ENCODE measurements around the gene TUBD1.
"Not testable (repeated sequence)": the region's sequence is repeated elsewhere in the genome, so short reads cannot be mapped to it uniquely, and the experiment has no call there.

The TUBD1 gene, protein sequence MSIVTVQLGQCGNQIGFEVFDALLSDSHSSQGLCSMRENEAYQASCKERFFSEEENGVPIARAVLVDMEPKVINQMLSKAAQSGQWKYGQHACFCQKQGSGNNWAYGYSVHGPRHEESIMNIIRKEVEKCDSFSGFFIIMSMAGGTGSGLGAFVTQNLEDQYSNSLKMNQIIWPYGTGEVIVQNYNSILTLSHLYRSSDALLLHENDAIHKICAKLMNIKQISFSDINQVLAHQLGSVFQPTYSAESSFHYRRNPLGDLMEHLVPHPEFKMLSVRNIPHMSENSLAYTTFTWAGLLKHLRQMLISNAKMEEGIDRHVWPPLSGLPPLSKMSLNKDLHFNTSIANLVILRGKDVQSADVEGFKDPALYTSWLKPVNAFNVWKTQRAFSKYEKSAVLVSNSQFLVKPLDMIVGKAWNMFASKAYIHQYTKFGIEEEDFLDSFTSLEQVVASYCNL

DNA sequence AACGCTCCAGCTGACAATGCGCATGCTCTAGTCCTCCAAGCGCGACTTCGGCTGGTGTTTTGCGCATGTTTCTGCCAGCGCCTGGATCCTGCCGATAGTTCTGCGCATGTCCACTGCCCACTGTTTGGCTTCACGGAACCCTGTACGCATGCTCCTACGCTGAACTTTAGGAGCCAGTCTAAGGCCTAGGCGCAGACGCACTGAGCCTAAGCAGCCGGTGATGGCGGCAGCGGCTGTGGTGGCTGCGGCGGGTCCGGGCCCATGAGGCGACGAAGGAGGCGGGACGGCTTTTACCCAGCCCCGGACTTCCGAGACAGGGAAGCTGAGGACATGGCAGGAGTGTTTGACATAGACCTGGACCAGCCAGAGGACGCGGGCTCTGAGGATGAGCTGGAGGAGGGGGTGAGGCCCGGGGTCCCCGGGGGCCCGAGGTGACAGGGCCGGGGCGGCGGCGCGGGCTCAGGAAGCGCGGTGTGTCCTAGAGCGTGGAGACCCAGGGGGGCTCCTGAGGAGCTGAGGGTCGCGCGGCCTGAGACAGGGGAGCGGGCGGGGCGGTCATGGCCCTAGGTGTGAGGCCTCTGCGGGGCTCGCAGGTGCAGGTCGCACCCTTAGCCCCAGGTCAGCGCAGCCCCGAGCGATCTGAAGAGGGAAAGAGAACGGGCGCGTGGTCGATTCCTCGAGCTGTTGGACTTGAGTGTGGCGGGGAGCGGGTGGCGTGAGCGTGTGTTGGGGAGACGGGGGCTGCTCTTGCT lies at the start of gene TUBD1, which contains the start of gene RPS6KB1:
Gene TUBD1, minus strand, starts transcription at position 20 of the 752 bp plus-strand sequence. CDS start 1,941 bp downstream, outside the sequence.
Gene RPS6KB1, plus strand, starts transcription at position 198 of the 752 bp plus-strand sequence. Its CDS starts 64 bp downstream, at position 262.
- DNase-seq (ENCODE audit: extremely low read depth in 1 of 2, low read depth in 1 of 2): peak; percentile 94 to 97

- DNase-seq (ENCODE audit: extremely low read depth in 1 of 2, low read depth in 1 of 2): no peak
Measured at GRCh38 chr17:59941131-59941530, 48.4 kb upstream of the TUBD1 start.

DNA sequence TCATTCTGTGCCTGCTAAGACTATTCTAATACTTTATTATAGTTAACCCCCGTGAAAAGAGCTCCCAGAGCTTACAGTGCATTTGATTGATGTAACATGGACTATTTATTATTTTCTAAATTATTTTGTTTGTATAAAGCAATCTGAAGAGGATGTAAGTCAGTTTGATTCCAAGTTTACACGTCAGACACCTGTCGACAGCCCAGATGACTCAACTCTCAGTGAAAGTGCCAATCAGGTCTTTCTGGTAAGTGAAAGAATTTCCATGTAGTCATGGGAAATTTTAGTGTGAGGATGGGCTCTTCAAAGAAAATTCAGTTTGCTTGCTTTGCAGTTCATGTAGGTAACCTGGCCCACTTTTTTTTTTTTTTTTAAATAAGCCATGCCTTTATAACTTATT lies 48.0 kb upstream of the TUBD1 start:
- DNase-seq (ENCODE audit: extremely low read depth in 1 of 2, low read depth in 1 of 2): peak in 1 of 2 donors; percentile 31

- DNase-seq (ENCODE audit: extremely low read depth in 1 of 2, low read depth in 1 of 2): not testable (repeated sequence)
Measured at GRCh38 chr17:59933317-59933716, 40.6 kb upstream of the TUBD1 start.

- DNase-seq (ENCODE audit: extremely low read depth in 1 of 2, low read depth in 1 of 2): not testable (repeated sequence)
Measured at GRCh38 chr17:59930768-59931167, 38.0 kb upstream of the TUBD1 start.

GRCh38 chr17:59930121-59930520 lies 37.4 kb upstream of the TUBD1 start:
- not testable (repeated sequence) for DNase-seq (ENCODE audit: extremely low read depth in 1 of 2, low read depth in 1 of 2)

GRCh38 chr17:59920637-59921036 lies 27.9 kb upstream of the TUBD1 start:
- DNase-seq (ENCODE audit: extremely low read depth in 1 of 2, low read depth in 1 of 2): not testable (repeated sequence)

DNA sequence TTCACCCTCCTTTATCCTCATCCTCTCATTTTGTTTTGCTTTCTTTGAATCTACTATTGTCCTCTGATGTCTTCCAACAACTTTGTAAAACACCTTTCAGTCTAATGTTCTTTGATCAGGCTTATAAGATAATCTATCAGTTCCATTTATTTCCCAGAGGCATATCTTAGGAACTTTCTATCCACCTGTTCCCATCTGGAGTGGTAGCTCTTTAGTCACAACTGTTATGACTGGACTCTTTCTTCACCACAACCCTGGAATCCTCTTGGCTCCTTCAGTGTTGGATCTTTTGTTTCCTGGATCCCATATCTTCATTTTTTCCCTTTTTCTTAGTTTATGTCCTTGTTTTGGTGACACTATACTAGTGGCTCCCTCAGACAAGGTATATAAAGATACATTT lies 23.7 kb upstream of the TUBD1 start:
- no peak for DNase-seq (ENCODE audit: extremely low read depth in 1 of 2, low read depth in 1 of 2)

DNA sequence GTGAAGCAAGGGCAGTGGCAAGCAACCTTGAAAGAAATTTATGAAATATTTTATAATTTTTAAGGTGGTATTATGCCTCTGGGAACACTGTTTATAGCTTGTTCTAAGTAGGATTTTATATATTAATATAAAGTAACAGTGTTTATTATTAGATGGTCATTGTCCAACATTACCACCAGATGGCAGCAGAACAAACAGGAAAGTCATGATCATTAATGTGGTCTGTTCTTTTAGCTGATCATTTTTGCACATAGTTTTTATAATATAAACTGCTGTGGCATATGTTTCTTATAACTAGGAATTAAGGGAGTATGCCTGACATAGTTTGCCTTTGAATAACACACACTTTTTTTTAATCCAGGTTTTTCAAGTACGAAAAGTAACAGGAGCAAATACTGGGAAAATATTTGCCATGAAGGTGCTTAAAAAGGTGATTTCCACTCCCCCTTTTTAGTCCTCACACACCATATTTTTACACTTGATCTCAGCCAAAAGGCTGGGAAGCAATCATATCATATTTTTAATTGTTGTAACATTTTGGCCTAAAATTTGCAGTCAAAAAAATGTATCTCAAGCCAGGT lies 21.6 kb upstream of the TUBD1 start:
- DNase-seq (ENCODE audit: extremely low read depth in 1 of 2, low read depth in 1 of 2): no peak

DNA sequence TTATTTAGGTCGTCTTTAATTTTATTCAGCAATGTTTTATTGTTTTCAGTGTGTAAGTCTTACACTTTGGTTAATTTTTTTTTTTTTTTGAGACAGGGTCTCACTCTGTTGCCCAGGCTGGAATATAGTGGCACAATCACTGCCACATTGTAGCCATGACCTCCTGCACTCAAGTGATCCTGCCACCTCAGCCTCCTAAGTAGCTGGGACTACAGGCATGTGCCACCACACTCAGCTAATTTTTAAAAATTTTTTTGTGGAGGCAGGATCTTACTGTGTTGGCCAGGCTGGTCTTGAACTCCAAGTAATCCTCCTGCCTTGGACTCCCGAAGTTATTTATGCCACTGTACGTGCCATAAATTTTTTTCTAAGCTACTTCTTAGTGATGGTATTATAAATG lies 14.7 kb upstream of the TUBD1 start:
- DNase-seq (ENCODE audit: extremely low read depth in 1 of 2, low read depth in 1 of 2): no peak

DNA sequence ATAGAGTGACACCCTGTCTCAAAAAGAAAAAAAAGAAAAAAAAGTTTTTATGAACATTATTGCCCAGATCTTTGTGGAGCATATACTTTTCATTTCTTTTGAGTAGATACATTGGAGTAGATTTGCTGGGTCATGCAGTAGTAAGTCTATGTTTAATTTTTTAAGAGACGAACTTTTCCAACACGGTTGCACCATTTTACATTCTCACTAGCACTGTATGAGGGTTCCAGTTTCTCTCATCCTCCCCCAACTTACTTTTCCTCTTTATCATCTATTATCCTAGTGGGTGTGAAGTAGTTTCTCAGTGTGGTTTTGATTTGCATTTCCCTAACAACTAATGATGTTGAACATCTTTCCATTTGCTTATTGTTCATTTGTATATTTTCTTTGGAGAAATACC lies 10.7 kb upstream of the TUBD1 start:
- no peak for DNase-seq (ENCODE audit: extremely low read depth in 1 of 2, low read depth in 1 of 2)

- DNase-seq (ENCODE audit: extremely low read depth in 1 of 2, low read depth in 1 of 2): no peak
Measured at GRCh38 chr17:59901604-59902003, 8.9 kb upstream of the TUBD1 start.

GRCh38 chr17:59899099-59899498 lies 6.4 kb upstream of the TUBD1 start:
- no peak for DNase-seq (ENCODE audit: extremely low read depth in 1 of 2, low read depth in 1 of 2)

DNA sequence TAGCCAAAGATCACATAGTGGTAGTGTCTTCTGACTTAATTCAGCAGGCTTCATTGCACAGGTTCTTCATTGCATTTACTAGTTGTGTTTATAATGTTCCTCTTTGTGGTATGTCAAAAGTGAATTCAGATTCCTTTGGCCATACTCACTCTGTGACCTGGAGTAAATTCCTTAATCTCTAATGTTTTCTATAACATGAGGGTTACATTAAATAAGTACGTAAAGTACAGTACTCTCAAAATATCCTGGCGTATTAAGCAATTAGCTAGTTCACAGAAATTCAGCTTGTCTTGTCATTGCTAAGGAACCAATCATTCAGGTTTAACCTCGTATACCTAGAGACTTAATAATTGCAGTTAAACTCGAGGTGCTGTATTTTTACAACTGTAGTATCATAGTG lies 4.3 kb upstream of the TUBD1 start:
- no peak for DNase-seq (ENCODE audit: extremely low read depth in 1 of 2, low read depth in 1 of 2)

- DNase-seq (ENCODE audit: extremely low read depth in 1 of 2, low read depth in 1 of 2): no peak
Measured at GRCh38 chr17:59893676-59894100, 945 bp upstream of the TUBD1 start.

- no peak for DNase-seq (ENCODE audit: extremely low read depth in 1 of 2, low read depth in 1 of 2)
Measured at GRCh38 chr17:59892251-59892923, 356 bp downstream of the TUBD1 start.

GRCh38 chr17:59890720-59891119 lies 2.0 kb downstream of the TUBD1 start:
- DNase-seq (ENCODE audit: extremely low read depth in 1 of 2, low read depth in 1 of 2): no peak

GRCh38 chr17:59888145-59888750 lies 4.5 kb downstream of the TUBD1 start:
- DNase-seq (ENCODE audit: extremely low read depth in 1 of 2, low read depth in 1 of 2): no peak

- DNase-seq (ENCODE audit: extremely low read depth in 1 of 2, low read depth in 1 of 2): no peak
Measured at GRCh38 chr17:59884861-59885260, 7.9 kb downstream of the TUBD1 start.

DNA sequence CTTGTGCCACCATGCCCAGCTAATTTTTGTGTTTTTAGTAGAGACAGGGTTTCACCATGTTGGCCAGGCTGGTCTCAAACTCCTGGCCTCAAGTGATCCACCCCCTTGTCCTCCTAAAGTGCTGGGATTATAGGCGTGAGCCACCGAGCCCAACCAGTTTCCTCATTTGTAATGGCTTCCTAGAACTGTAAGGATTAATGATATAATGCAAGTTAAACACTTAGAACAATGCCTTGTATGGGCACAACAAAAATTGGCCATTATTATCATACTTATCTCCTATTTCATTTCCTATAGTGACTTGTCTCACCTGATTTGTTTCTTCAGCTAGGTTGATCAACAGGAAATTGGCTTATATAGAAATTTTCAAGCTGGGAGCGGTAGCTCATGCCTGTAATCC lies 14.1 kb downstream of the TUBD1 start:
- no peak for DNase-seq (ENCODE audit: extremely low read depth in 1 of 2, low read depth in 1 of 2)

All from stimulated activated CD8-positive, alpha-beta memory T cell treated with anti-CD3 and anti-CD28 coated beads, Interleukin-7, amount 100 ng/mL, for 48 hours (primary cell).